ENCODE measurements around the gene SLC25A45.

DNA sequence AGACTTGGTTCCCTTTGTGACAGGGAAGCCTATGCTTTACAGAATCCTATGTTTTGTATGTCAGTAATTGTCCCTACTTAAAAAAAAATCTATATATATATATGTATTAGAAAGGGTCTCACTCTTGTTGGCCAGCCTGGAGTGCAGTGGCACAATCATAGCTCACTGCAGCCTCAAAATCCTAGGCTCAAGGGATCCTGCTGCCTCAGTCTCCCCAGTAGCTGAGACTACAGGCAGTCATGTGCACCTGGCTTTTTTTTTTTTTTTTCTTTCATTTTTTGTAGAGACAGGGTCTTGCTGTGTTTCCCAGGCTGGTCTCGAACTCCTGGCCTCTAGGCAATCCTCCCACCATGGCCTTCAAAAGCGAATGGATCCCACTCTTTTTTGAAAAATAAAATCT, 38.1 kb upstream of the SLC25A45 start:
- no peak for TF ChIP-seq EZH2phosphoT487 (IDR thresholded peaks at IDR 0.05; ENCODE audit: borderline replicate concordance, low read depth)
- TF ChIP-seq, protein P1, sequence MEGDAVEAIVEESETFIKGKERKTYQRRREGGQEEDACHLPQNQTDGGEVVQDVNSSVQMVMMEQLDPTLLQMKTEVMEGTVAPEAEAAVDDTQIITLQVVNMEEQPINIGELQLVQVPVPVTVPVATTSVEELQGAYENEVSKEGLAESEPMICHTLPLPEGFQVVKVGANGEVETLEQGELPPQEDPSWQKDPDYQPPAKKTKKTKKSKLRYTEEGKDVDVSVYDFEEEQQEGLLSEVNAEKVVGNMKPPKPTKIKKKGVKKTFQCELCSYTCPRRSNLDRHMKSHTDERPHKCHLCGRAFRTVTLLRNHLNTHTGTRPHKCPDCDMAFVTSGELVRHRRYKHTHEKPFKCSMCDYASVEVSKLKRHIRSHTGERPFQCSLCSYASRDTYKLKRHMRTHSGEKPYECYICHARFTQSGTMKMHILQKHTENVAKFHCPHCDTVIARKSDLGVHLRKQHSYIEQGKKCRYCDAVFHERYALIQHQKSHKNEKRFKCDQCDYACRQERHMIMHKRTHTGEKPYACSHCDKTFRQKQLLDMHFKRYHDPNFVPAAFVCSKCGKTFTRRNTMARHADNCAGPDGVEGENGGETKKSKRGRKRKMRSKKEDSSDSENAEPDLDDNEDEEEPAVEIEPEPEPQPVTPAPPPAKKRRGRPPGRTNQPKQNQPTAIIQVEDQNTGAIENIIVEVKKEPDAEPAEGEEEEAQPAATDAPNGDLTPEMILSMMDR (IDR thresholded peaks at IDR 0.05): no peak
- TF ChIP-seq, protein P2, sequence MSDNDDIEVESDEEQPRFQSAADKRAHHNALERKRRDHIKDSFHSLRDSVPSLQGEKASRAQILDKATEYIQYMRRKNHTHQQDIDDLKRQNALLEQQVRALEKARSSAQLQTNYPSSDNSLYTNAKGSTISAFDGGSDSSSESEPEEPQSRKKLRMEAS (IDR thresholded peaks at IDR 0.05; ENCODE audit: low read depth): no peak
- no peak for TF ChIP-seq RAD21 (IDR thresholded peaks at IDR 0.05; ENCODE audit: low read length)
- TF ChIP-seq SIN3A (IDR thresholded peaks at IDR 0.05; ENCODE audit: borderline replicate concordance, low read depth, low read length): no peak
- no peak for TF ChIP-seq YY1 (IDR thresholded peaks at IDR 0.05; ENCODE audit: low read depth)
- no peak for TF ChIP-seq FOXM1 (IDR thresholded peaks at IDR 0.05; ENCODE audit: low read depth)
- TF ChIP-seq GABPA (IDR thresholded peaks at IDR 0.05; ENCODE audit: low read depth): no peak

Data from SK-N-SH (cell line).